Stimulated activated CD4-positive, alpha-beta T cell treated with anti-CD3 and anti-CD28 coated beads, TNF-alpha, amount 100 ng/mL, for 4 hours (primary cell): ENCODE data around the gene DPH7.
"Not testable (repeated sequence)": the region's sequence is repeated elsewhere in the genome, so short reads cannot be mapped to it uniquely, and the experiment has no call there.

Experiments
- DNase-seq, 3 experiments: peaks; one replicate each; pipeline ENCODE4 v3.0.0-alpha.2; 2020; ENCODE audit warnings: low read depth in 3 of 3

The DPH7 gene

GRCh38 chr9:137547687-137548543, 30.8 kb downstream of the DPH7 start:
- DNase-seq: no peak

DNA sequence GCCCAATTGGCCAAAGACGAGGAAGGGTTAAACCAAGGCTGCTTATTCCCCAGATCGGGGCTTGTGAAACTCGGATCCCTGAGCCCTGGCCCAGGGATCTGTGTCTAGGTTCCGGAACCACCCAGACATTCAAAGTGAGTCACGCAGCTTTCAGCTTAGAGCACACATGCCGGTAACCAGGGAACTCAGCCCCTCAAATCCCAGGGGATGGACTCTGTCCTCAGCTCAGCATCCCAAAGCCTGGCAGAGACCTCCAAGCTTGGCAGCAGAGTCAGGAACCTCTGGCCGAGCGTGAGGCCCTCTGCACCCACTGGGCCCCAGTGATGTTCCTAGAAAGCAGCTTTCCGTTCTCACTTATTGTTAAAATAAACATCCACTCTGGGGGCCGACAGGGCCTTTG, 33.6 kb downstream of the DPH7 start:
- no peak for DNase-seq

DNA sequence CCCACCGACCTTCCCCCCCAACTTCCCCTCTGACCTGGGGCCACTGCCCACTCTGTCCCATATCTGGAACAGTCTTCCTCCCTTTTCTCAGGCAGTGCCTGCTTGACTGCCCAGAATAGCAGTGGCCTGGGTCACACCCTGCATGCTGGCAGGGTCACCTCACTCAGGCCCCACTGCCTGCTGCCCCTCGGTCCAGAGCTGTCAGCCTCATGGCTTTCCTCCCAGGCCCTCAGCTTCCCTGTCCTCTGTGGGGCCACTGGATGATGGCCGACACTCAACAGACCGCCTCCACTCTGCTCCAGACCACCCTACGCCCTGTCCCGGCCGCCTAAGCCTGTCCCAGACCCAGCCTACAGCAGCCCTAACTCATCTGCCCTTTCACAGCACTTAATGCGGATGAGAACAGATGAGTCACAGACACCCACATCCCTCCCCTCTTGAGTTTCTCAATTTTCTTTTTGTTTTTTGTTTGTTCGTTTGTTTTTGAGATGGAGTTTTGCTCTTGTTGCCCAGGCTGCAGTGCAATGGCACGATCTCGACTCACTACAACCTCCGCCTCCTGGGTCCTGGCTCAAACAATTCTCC, 34.5 kb downstream of the DPH7 start:
- DNase-seq: no peak

DNA sequence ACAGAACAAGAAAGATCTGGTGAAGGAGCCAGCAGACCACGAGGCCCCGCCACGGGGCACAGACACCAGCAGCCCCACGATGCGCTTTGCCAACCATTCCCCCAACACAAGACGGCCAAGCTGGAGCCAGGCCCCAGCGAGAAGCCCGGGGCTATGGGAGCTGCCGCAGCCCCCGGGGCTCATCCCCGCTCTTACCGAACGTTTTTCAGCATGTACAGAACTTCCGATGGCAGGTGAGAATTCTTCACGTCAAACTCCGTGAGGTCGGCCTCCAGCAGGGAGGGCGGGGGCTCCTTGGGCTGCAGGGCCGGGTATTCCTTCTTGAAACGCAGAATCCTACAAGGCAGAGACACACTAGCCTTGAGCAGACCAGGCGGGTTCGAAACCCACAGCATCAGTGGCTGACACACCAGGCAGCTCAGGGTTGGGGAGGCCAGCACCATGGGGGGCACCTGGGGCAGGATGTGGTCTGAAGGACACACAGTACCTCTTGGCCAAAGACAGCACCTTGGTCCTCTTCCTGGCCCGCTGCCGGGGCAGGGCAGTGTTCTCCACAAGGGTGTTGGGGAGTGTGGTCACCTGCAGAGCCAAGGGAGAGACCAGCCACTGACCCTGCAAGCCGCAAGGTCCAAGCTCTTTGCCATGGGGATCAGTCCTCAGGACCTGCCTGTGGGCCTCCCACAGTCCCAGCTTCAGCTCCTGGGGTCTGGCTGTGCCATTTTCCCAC, 35.3 kb downstream of the DPH7 start:
- no peak for DNase-seq

DNA sequence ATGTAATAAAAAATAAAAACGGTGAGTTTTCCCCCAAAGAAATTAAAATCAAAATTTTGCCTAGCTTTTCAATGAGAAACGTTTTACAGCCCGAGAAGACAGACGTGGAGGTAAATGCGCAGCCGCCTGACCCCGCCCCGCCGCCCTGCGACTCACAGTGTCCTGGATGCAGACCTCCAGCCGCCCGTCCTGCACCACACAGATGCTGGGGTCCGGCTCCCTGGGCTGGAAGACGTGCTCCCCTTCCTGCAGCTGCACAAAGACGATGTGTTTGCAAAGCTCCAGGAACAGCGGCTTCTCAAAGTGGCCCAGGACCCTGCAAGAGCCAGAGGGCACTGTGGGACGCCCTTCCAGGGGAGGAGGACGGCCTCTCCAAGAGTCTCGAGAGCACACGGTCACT, 36.2 kb downstream of the DPH7 start:
- no peak for DNase-seq

DNA sequence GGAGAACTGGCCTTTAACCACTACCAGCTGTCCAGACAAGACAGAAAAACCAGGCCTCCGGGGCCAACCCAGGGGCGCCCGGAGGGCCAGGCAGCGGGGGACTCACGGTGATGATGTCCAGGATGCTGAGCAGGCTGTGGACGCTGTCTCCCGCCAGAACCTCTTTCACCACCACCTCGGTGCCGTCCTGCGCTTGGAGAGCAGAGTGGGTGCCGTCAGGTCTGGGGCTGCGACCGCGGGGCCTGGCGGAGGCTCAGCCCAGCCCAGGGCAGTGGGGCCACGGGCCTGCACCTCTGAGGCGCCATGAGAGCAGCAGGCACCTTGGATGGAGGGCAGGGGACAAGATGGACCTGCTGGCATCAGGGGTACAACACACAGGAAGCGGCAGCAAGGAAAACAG, 38.2 kb downstream of the DPH7 start:
- DNase-seq: no peak

- DNase-seq: no peak
These were observed 40.7 kb downstream of the DPH7 start for GRCh38 chr9:137538058-137538457.

DNA sequence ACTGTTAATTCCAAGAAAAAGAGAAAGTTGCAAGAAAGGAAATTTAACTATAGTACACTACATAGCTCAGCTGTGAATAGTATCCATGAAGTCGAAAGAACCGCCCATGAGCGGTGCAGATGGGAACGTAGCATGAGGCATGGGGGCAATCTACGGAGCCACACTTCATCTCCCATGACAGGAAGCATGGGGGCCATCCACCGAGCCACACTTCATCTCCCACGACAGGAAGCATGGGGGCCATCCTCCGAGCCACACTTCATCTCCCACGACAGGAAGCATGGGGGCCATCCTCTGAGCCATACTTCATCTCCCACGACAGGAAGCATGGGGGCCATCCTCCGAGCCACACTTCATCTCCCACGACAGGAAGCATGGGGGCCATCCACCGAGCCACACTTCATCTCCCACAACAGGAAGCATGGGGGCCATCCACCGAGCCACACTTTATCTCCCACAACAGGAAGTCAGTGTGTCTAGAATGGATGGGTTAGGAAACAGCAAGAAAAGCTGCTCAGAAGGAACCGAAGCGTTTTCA, 42.1 kb downstream of the DPH7 start:
- DNase-seq: not testable (repeated sequence)

GRCh38 chr9:137535120-137535428, 43.7 kb downstream of the DPH7 start:
- no peak for DNase-seq

GRCh38 chr9:137534256-137535119, 44.2 kb downstream of the DPH7 start:
- DNase-seq: no peak

DNA sequence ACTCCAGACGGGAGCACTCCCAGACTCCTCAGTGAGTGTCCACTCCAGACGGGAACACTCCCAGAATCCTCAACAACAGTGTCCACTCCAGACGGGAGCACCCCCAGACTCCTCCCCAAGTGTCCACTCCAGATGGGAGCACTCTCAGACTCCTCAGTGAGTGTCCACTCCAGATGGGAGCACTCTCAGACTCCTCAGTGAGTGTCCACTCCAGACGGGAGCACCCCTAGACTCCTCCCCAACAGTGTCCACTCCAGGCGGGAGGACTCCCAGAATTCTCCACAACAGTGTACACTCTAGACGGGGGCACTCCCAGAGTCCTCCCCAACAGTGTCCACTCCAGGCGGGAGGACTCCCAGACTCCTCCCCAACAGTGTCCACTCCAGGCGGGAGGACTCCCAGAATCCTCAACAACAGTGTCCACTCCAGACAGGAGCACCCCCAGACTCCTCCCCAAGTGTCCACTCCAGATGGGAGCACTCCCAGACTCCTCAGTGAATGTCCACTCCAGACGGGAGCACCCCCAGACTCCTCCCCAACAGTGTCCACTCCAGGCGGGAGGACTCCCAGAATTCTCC, 45.7 kb downstream of the DPH7 start:
- DNase-seq: not testable (repeated sequence)

GRCh38 chr9:137531099-137531765, 47.5 kb downstream of the DPH7 start:
- DNase-seq: no peak

- DNase-seq: no peak
These were observed 48.4 kb downstream of the DPH7 start for GRCh38 chr9:137530331-137530730.

DNA sequence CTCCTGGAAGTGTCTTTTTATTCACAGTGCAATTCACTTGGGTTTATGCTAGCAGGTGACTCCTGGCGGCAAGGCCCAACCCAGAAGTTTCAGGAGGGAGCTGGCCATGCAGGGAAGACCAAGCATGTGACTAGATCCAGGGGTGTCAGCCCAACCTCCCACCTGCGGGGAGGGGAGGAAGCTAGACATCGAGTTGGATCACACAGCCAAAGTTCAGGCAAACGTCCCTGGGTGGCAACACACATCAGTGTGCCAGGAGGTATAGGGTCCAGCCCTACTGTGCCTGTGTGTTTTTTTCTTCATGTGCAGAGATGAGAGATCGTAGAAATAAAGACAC, 53.8 kb downstream of the DPH7 start:
- DNase-seq: no peak

DNA sequence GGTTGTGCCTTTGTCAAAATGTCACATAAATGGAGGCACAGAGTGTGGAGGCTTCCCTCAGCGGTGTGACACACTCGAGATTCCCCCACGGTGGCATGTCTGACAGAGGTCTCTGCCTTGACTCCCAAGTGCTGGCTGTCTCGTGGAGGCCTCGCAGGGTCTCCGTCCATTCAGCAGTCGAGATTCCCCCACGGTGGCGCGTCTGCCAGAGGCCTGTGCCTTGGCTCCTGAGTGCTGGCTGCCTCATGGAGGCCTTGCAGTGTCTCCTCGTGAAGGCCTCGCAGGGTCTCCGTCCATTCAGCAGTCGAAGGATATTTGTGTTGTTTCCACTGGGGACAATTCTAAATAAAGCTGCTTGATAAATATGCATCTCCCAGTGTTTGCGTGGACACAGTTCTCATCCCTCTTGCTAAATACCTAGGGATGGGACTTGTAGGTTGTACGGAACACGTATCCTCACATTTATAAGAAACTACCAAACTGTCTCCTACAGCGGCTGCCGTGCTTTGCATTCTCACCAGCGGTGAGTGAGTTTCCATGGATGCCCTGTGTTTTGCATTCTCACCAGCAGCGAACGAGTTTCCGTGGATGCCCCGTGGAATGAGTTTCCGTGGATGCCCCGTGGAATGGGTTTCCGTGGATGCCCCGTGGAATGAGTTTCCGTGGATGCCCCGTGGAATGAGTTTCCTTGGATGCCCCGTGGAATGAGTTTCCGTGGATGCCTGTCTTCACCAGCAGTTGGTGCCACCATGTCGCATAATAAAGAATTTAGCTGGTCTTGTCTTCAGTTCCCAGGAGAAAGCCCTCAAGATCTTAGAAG, 54.4 kb downstream of the DPH7 start:
- DNase-seq: no peak

- DNase-seq: no peak
These were observed 55.8 kb downstream of the DPH7 start for GRCh38 chr9:137522746-137523455.

DNA sequence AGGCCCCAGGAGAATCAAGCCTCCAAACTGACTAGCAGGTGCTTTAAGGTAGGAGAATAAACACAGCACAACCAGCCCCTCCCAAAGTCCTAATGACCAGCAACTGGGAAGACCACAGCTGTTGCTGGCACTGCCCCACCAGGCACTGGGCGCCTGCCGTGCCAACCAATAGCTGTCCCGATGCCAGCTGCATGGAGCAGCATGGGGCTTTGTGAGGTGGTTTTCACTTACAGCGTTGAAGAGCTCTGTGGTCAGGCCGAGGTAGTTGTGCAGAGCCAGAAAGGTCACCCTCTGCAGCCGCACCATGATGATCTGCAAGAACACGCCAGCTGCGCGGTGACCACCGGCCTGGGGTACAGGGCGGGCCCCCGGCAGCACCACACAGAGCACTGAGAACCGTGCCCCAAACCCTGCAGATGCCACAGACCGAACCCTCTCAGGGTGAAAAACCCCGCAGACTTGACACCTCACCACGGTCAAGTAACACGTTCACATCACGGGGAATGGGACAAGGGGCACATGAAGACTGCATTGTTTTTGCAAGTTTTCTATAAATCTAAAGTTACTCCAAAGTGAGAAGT, 57.2 kb downstream of the DPH7 start:
- DNase-seq: no peak

- no peak for DNase-seq
These were observed 57.9 kb downstream of the DPH7 start for GRCh38 chr9:137520614-137521404.
